Uterus (tissue), 2 donors: Measurements from ENCODE around the gene FAM187B.

Experiments
- POLR2A ChIP-seq, 2 donors: fragments of 450-650 bp; IDR thresholded peaks; one replicate each; pipeline ENCODE4 v1.6.1; 2016; ENCODE audit warnings: antibody characterized with exemption in 2 of 2, mild to moderate bottlenecking in 1 of 2, moderate library complexity in 1 of 2
- TF ChIP-seq, protein P1 (sequence below), 4 experiments: fragments of 200-600 bp in 2 of 4; fragments of 450-650 bp in 2 of 4; sonication (generic) in 2 of 4; IDR thresholded peaks; one replicate each; pipeline ENCODE4 v1.5.1; 2016 to 2019; ENCODE audit warnings: antibody characterized with exemption in 4 of 4, mild to moderate bottlenecking in 2 of 4, moderate library complexity in 1 of 4

DNA sequence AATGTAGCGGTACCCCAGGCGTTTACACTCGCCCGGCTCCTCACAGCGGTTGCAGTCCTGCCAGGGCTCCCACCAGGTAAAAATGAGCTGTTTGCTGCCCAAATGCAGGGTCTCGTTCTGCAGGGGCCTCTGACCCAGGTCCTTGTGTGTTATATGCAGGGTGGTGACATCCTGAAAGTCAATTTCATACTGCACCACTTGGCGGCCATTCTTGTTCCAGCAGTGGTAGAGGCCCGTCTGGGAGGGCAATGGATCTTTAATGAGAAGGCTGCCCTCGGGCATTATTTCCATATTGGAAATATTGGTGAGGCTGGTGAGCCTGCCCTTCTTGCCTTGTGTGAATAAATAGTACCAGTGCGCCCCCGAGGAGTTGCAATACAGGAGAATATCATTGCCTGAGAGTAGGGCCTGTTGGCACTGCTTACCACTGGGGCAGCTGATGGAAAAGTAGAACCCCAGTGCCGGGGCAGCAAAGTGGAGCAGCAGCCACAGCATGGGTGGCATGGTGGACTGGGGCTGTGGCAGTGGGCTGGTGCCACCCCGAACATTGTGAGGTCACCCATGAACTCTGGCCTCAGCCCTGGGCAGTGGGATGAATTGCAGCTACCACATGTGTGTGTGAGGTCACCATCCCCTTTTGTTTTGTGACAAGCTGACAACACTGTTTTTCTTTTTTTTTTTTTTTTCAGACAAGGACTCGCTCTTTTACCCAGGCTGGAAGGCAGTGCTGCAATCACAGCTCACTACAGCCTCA lies at the start of gene FAM187B:
- TF ChIP-seq, protein P1, sequence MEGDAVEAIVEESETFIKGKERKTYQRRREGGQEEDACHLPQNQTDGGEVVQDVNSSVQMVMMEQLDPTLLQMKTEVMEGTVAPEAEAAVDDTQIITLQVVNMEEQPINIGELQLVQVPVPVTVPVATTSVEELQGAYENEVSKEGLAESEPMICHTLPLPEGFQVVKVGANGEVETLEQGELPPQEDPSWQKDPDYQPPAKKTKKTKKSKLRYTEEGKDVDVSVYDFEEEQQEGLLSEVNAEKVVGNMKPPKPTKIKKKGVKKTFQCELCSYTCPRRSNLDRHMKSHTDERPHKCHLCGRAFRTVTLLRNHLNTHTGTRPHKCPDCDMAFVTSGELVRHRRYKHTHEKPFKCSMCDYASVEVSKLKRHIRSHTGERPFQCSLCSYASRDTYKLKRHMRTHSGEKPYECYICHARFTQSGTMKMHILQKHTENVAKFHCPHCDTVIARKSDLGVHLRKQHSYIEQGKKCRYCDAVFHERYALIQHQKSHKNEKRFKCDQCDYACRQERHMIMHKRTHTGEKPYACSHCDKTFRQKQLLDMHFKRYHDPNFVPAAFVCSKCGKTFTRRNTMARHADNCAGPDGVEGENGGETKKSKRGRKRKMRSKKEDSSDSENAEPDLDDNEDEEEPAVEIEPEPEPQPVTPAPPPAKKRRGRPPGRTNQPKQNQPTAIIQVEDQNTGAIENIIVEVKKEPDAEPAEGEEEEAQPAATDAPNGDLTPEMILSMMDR (IDR thresholded peaks at IDR 0.05): no peak
- TF ChIP-seq POLR2A (IDR thresholded peaks at IDR 0.05): no peak
